ENCODE measurements around the gene TMEM54.
A peak's percentile ranks its signal among the peaks of the same experiment; 100 is the strongest.

TMEM54 gene

DNA sequence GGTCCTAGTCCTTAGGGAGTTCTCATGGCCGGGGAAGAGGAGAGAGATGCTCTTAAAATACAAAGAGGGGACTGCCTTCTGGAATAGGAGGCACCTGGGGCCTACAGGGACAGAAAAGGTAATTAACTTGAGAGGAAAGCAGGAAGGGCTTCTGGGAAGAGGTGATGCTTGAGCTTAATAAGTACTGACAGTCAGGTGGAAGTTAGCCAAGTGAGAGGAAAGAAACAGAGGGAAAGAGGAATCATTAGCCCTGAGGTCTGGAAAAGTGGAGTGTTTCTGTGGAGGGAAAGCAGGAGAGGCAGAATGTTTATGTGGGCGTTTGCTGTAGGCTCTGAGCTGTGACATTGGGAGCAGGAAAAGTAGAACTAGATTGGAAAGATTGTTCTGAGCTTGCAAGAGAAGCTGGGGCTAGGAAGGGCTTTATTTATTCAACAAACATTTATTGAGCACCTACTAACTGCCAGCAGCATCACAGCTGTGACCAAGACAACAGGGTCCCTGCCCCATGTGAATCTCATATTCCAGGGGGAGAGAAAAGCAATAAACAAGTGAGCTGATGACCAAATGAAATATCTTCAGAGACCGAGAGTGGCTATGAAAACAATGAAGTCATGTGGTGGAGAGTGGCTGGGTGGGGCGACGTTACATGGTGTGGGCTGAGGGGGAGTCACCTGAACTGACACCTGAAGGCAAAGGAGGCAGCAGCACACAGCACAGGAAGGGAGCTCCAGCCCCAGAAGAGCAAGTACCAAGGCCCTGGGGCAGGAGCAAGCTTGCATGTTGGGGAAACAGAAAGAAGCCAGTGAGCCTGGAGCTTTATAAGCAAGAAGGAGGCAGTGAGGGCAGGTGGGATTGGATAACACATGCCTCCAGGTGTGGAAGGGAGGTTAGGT lies 26.1 kb downstream of the TMEM54 start:
- Histone ChIP-seq H3K4me1 (ENCODE audit: control insufficient read depth in 2 of 2, insufficient read depth in 1 of 2, low read depth in 1 of 2, low read length in 2 of 2) (peaks cover 27 to 30% of the 10 kb centered on the region in 2 donors), H3K79me1 (ENCODE audit: low read depth, low read length) (no peaks in the 10 kb centered on the region), H4K8ac (ENCODE audit: low read depth, low read length) (no peak overlapping the region), H3K9me3 (replicated peaks in 1 of 2; ENCODE audit: control insufficient read depth in 2 of 2, insufficient read depth in 1 of 2, low read depth in 1 of 2, low read length in 2 of 2) (no peaks in the 10 kb centered on the region), H2AFZ (ENCODE audit: low read length) (no peak overlapping the region), H3K9ac (ENCODE audit: low read depth, low read length, poor library complexity) (no peak overlapping the region), H2BK120ac (ENCODE audit: low read depth, low read length) (no peak overlapping the region), H3K23ac (ENCODE audit: low read depth, low read length, poor library complexity) (no peak overlapping the region), H2BK5ac (ENCODE audit: low read length) (no peak overlapping the region), H3K27me3 (ENCODE audit: control insufficient read depth in 3 of 3, insufficient read depth in 3 of 3, low read depth in 1 of 3, low read length in 3 of 3) (peaks cover 0 to 34% (median 3%) of the 10 kb centered on the region in 3 experiments), H3K4ac (ENCODE audit: low read length) (no peak overlapping the region), H2BK15ac (ENCODE audit: low read length) (no peak overlapping the region), H3K14ac (ENCODE audit: low read length) (no peak overlapping the region), H3K27ac (replicated peaks; ENCODE audit: low read length) (no peak overlapping the region), H2BK12ac (ENCODE audit: low read length) (no peak overlapping the region), H3K36me3 (replicated peaks in 1 of 2; ENCODE audit: control insufficient read depth in 2 of 2, insufficient read depth in 2 of 2, low read length in 2 of 2) (no peaks in the 10 kb centered on the region), H3K4me3 (ENCODE audit: low read length in 2 of 2) (no peak overlapping the region), H3K18ac (ENCODE audit: low read length) (peak overlapping the region; percentile 72), H3K4me2 (ENCODE audit: insufficient read depth, low read length, poor library complexity, severe bottlenecking) (no peak overlapping the region), H4K91ac (ENCODE audit: low read depth, low read length, poor library complexity) (no peak overlapping the region), H2AK5ac (ENCODE audit: low read depth, low read length) (peak overlapping the region; percentile 8)
- DNase-seq (ENCODE audit: low spot score), result no peak
- no CpG with 5 or more reads among the region's 5 CpGs for whole genome bisulfite sequencing, 2 donors (ENCODE audit: extremely low coverage in 2 of 2, insufficient read length in 2 of 2, insufficient replicate concordance in 1 of 2)

DNA sequence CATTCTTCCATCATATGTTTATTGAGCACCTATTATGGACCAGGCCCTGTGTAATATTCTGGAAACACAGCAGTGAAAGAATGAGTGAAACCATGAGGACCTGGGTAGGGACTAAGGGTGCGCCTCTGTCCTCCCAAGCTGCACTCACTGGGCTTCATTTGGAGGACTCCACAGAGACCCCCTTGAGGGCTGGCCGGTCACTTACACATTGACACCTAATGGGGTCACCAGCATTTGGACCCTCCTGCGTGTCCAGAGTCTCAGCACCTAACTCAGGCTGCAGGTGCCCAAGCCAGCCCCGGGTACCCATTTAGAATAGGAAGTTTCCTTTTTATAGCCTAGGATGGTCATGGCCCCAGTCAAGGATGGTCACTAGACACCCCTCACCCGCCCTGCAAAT lies 27.7 kb downstream of the TMEM54 start:
- no peak for DNase-seq (ENCODE audit: low spot score)
- no peaks in the 10 kb centered on the region for H3K9me3 ChIP-seq (replicated peaks in 1 of 2; ENCODE audit: control insufficient read depth in 2 of 2, insufficient read depth in 1 of 2, low read depth in 1 of 2, low read length in 2 of 2)
- H3K23ac ChIP-seq (ENCODE audit: low read depth, low read length, poor library complexity), result no peak overlapping the region
- peaks cover 27 to 29% of the 10 kb centered on the region in 2 donors for H3K4me1 ChIP-seq (ENCODE audit: control insufficient read depth in 2 of 2, insufficient read depth in 1 of 2, low read depth in 1 of 2, low read length in 2 of 2)
- no peak overlapping the region for H2BK15ac ChIP-seq (ENCODE audit: low read length)
- no peak overlapping the region for H3K4ac ChIP-seq (ENCODE audit: low read length)
- no peak overlapping the region for H2BK120ac ChIP-seq (ENCODE audit: low read depth, low read length)
- H3K18ac ChIP-seq (ENCODE audit: low read length), result no peak overlapping the region
- no peak overlapping the region for H2AFZ ChIP-seq (ENCODE audit: low read length)
- no peak overlapping the region for H2BK5ac ChIP-seq (ENCODE audit: low read length)
- H3K14ac ChIP-seq (ENCODE audit: low read length), result no peak overlapping the region
- peaks cover 0 to 32% (median 8%) of the 10 kb centered on the region in 3 experiments for H3K27me3 ChIP-seq (ENCODE audit: control insufficient read depth in 3 of 3, insufficient read depth in 3 of 3, low read depth in 1 of 3, low read length in 3 of 3)
- no peak overlapping the region for H4K8ac ChIP-seq (ENCODE audit: low read depth, low read length)
- no peak overlapping the region for H2BK12ac ChIP-seq (ENCODE audit: low read length)
- no peaks in the 10 kb centered on the region for H3K36me3 ChIP-seq (replicated peaks in 1 of 2; ENCODE audit: control insufficient read depth in 2 of 2, insufficient read depth in 2 of 2, low read length in 2 of 2)
- no peak overlapping the region for H3K4me2 ChIP-seq (ENCODE audit: insufficient read depth, low read length, poor library complexity, severe bottlenecking)
- no peak overlapping the region for H3K9ac ChIP-seq (ENCODE audit: low read depth, low read length, poor library complexity)
- H3K4me3 ChIP-seq (ENCODE audit: low read length in 2 of 2), result no peak overlapping the region
- no CpG with 5 or more reads among the region's 5 CpGs for WGBS, 2 donors (ENCODE audit: extremely low coverage in 2 of 2, insufficient read length in 2 of 2, insufficient replicate concordance in 1 of 2)
- no peak overlapping the region for H4K91ac ChIP-seq (ENCODE audit: low read depth, low read length, poor library complexity)
- H2AK5ac ChIP-seq (ENCODE audit: low read depth, low read length), result no peak overlapping the region
- H3K27ac ChIP-seq (replicated peaks; ENCODE audit: low read length), result no peak overlapping the region
- no peaks in the 10 kb centered on the region for H3K79me1 ChIP-seq (ENCODE audit: low read depth, low read length)

DNA sequence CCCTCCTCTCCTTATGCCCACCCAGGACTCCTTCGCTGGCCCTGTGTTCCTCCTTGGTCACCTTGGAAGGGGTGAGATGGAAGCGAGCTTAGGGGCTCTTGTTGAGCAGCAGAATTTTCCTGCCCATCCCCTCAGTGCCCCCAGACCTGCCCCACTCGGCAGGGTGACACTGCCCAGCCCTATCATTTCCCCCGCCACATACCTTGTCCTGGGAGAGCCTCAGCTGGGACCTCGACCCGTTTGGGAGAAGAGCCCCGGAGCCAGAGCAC lies 29.1 kb downstream of the TMEM54 start:
- H4K8ac ChIP-seq (ENCODE audit: low read depth, low read length), result no peak overlapping the region
- no peak overlapping the region for H3K27ac ChIP-seq (replicated peaks; ENCODE audit: low read length)
- no peak for DNase-seq (ENCODE audit: low spot score)
- no CpG with 5 or more reads among the region's 7 CpGs for WGBS, 2 donors (ENCODE audit: extremely low coverage in 2 of 2, insufficient read length in 2 of 2, insufficient replicate concordance in 1 of 2)
- H3K14ac ChIP-seq (ENCODE audit: low read length), result peak overlapping the region; percentile 48
- H3K9me3 ChIP-seq (replicated peaks in 1 of 2; ENCODE audit: control insufficient read depth in 2 of 2, insufficient read depth in 1 of 2, low read depth in 1 of 2, low read length in 2 of 2), result no peaks in the 10 kb centered on the region
- H4K91ac ChIP-seq (ENCODE audit: low read depth, low read length, poor library complexity), result no peak overlapping the region
- peak overlapping the region; percentile 73 for H3K18ac ChIP-seq (ENCODE audit: low read length)
- H3K4me1 ChIP-seq (ENCODE audit: control insufficient read depth in 2 of 2, insufficient read depth in 1 of 2, low read depth in 1 of 2, low read length in 2 of 2), result peaks cover 23 to 25% of the 10 kb centered on the region in 2 donors
- H3K23ac ChIP-seq (ENCODE audit: low read depth, low read length, poor library complexity), result no peak overlapping the region
- H2BK120ac ChIP-seq (ENCODE audit: low read depth, low read length), result no peak overlapping the region
- peaks cover 0 to 20% (median 8%) of the 10 kb centered on the region in 3 experiments for H3K27me3 ChIP-seq (ENCODE audit: control insufficient read depth in 3 of 3, insufficient read depth in 3 of 3, low read depth in 1 of 3, low read length in 3 of 3)
- H3K9ac ChIP-seq (ENCODE audit: low read depth, low read length, poor library complexity), result no peak overlapping the region
- H3K4me3 ChIP-seq (ENCODE audit: low read length in 2 of 2), result no peak overlapping the region
- H2AK5ac ChIP-seq (ENCODE audit: low read depth, low read length), result no peak overlapping the region
- no peaks in the 10 kb centered on the region for H3K36me3 ChIP-seq (replicated peaks in 1 of 2; ENCODE audit: control insufficient read depth in 2 of 2, insufficient read depth in 2 of 2, low read length in 2 of 2)
- H2BK12ac ChIP-seq (ENCODE audit: low read length), result no peak overlapping the region
- H3K4me2 ChIP-seq (ENCODE audit: insufficient read depth, low read length, poor library complexity, severe bottlenecking), result no peak overlapping the region
- no peak overlapping the region for H3K4ac ChIP-seq (ENCODE audit: low read length)
- H2BK15ac ChIP-seq (ENCODE audit: low read length), result no peak overlapping the region
- no peaks in the 10 kb centered on the region for H3K79me1 ChIP-seq (ENCODE audit: low read depth, low read length)
- H2AFZ ChIP-seq (ENCODE audit: low read length), result peak overlapping the region; percentile 95
- no peak overlapping the region for H2BK5ac ChIP-seq (ENCODE audit: low read length)

DNA sequence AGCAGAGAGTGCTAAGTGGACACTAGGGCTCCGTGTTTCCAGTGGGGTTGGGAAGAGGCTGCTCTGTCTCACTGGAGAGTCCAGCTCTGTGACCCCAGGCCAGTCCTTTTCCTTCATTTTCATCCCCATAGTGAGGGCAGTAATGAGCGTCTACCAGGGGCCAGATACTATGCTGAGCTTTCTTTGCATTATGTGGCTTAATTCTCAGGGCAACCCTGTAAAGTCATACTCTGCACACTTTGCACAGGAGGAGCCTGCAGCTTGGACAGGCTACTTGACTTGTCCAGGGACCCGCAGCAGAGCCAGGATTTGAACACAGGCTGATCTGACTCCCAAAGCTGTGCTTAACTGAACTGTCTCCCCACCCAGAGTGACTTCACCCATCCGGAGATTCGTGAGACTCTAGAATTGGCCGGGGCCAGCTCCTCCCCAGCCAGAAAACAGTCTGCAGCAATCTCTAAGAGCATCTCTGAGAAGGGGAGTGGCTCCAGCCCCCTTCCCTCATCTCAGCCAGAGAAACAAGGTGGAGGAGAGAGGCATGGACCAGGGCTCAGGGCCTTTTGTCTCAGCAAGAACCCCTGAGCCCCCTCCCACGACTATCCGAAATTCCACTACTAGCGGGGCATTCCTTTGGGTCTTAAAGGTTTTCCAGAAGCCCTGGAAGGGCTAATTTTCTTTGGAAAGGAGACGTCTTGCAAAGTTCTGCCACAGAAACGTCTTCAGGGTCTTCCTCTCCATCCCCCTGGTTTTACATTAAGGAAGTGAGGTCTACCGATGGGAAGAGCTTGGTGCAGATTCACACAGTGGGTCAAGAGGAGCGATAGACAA lies 29.6 kb downstream of the TMEM54 start:
- Histone ChIP-seq H3K27me3 (ENCODE audit: control insufficient read depth in 3 of 3, insufficient read depth in 3 of 3, low read depth in 1 of 3, low read length in 3 of 3) (peaks cover 0 to 15% (median 8%) of the 10 kb centered on the region in 3 experiments), H2BK15ac (ENCODE audit: low read length) (peak overlapping the region; percentile 50), H3K14ac (ENCODE audit: low read length) (peak overlapping the region; percentile 79), H4K8ac (ENCODE audit: low read depth, low read length) (peak overlapping the region; percentile 87), H3K4me1 (ENCODE audit: control insufficient read depth in 2 of 2, insufficient read depth in 1 of 2, low read depth in 1 of 2, low read length in 2 of 2) (peaks cover 23 to 25% of the 10 kb centered on the region in 2 donors), H3K4me3 (ENCODE audit: low read length in 2 of 2) (peak overlapping the region; percentile 52 to 69), H2BK120ac (ENCODE audit: low read depth, low read length) (no peak overlapping the region), H2AFZ (ENCODE audit: low read length) (peak overlapping the region; percentile 95), H3K27ac (replicated peaks; ENCODE audit: low read length) (no peak overlapping the region), H3K18ac (ENCODE audit: low read length) (peak overlapping the region; percentile 92), H3K4ac (ENCODE audit: low read length) (peak overlapping the region; percentile 31), H2BK12ac (ENCODE audit: low read length) (no peak overlapping the region), H3K36me3 (replicated peaks in 1 of 2; ENCODE audit: control insufficient read depth in 2 of 2, insufficient read depth in 2 of 2, low read length in 2 of 2) (no peaks in the 10 kb centered on the region), H3K9me3 (replicated peaks in 1 of 2; ENCODE audit: control insufficient read depth in 2 of 2, insufficient read depth in 1 of 2, low read depth in 1 of 2, low read length in 2 of 2) (no peaks in the 10 kb centered on the region), H3K79me1 (ENCODE audit: low read depth, low read length) (no peaks in the 10 kb centered on the region), H3K9ac (ENCODE audit: low read depth, low read length, poor library complexity) (no peak overlapping the region), H2AK5ac (ENCODE audit: low read depth, low read length) (peak overlapping the region; percentile 26), H3K23ac (ENCODE audit: low read depth, low read length, poor library complexity) (no peak overlapping the region), H2BK5ac (ENCODE audit: low read length) (peak overlapping the region; percentile 12), H3K4me2 (ENCODE audit: insufficient read depth, low read length, poor library complexity, severe bottlenecking) (peak overlapping the region; percentile 78), H4K91ac (ENCODE audit: low read depth, low read length, poor library complexity) (no peak overlapping the region)
- no peak for DNase-seq (ENCODE audit: low spot score)
- no CpG with 5 or more reads among the region's 13 CpGs for WGBS, 2 donors (ENCODE audit: extremely low coverage in 2 of 2, insufficient read length in 2 of 2, insufficient replicate concordance in 1 of 2)
